Panc1 (cell line): ENCODE measurements around the gene SEC11C. TPM values are rescaled to one million over a fixed set of nuclear protein-coding genes. Genes with fewer than 3 reads are reported as not detected.

Experiments used
- ATAC-seq: fragments of 200-7000 bp; cut with Tn5 transposase; 2 replicates; pipeline ENCODE4 v1.9.1; 2020; ENCODE audit warnings: mild to moderate bottlenecking, moderate library complexity
- BruUV-seq: library from RNA; stranded (reverse); fragments of 400-500 nt; replicated peaks from 2 replicates; lab custom pipeline; 2021; lab: Mats Ljungman, UMichigan
- CTCF ChIA-PET: fragments of 300-600 bp; sonication (Branson Sonifier 250); formaldehyde crosslinking; loops from one replicate; lab custom pipeline; 2022; ENCODE audit warnings: antibody characterized with exemption; lab: Charles Lee
- POLR2A ChIA-PET: fragments of 300-600 bp; sonication (Branson Sonifier 250); formaldehyde crosslinking; loops from one replicate; lab custom pipeline; 2022; ENCODE audit warnings: antibody characterized with exemption; lab: Charles Lee
- DNase-seq: peaks from one replicate; pipeline ENCODE4 v3.0.0-alpha.2; 2010; ENCODE audit warnings: low read depth, low spot score
- H3K27ac ChIP-seq: 2 replicates; pipeline ENCODE4 v1.5.1; 2011; ENCODE audit warnings: mild to moderate bottlenecking, low read length, inconsistent platforms
- H3K27me3 ChIP-seq: fragments of 200-500 bp; sonication (Bioruptor generic); 2 replicates; pipeline ENCODE4 v1.6.0; 2014; ENCODE audit warnings: low read length, inconsistent platforms; ENCODE audit not compliant: control insufficient read depth, insufficient read depth
- H3K36me3 ChIP-seq: fragments of 200-500 bp; sonication (Bioruptor generic); 2 replicates; pipeline ENCODE4 v1.5.1; 2014; ENCODE audit warnings: inconsistent platforms, mild to moderate bottlenecking, low read length, moderate library complexity; ENCODE audit not compliant: control insufficient read depth, insufficient read depth
- H3K4me1 ChIP-seq: 2 replicates; pipeline ENCODE4 v1.5.1; 2011; ENCODE audit warnings: inconsistent platforms, mild to moderate bottlenecking, low read length, moderate library complexity; ENCODE audit not compliant: control insufficient read depth, insufficient read depth
- H3K4me3 ChIP-seq, 2 experiments: 2 replicates each; pipeline ENCODE4 v1.5.1; 2011 to 2012; ENCODE audit warnings: low read depth in 2 of 2, low read length in 2 of 2, mild to moderate bottlenecking in 2 of 2, inconsistent platforms in 1 of 2, moderate library complexity in 1 of 2
- H3K9me3 ChIP-seq: fragments of 200-500 bp; sonication (Bioruptor generic); 2 replicates; pipeline ENCODE4 v1.5.1; 2014; ENCODE audit warnings: low read depth, mild to moderate bottlenecking, inconsistent platforms, low read length, moderate library complexity; ENCODE audit not compliant: control insufficient read depth, insufficient read depth
- CTCF ChIP-seq: fragments of 450-650 bp; IDR thresholded peaks from 2 replicates; pipeline ENCODE4 v1.5.1; 2017; ENCODE audit warnings: mild to moderate bottlenecking
- POLR2AphosphoS5 ChIP-seq: IDR thresholded peaks from 2 replicates; pipeline ENCODE4 v1.6.1; 2012; ENCODE audit warnings: mild to moderate bottlenecking, low read depth, low read length, moderate library complexity
- REST ChIP-seq, 2 experiments: IDR thresholded peaks; 2 replicates each; pipeline ENCODE4 v1.6.1; 2011 to 2012; ENCODE audit warnings: low read depth in 2 of 2, control low read depth in 1 of 2, low read length in 1 of 2, mild to moderate bottlenecking in 1 of 2, moderate library complexity in 1 of 2; ENCODE audit not compliant: insufficient read depth in 1 of 2
- SIN3A ChIP-seq: IDR thresholded peaks from 2 replicates; pipeline ENCODE4 v1.6.1; 2012; ENCODE audit warnings: low read depth, mild to moderate bottlenecking, low read length, moderate library complexity, borderline replicate concordance; ENCODE audit not compliant: insufficient read depth
- TCF7L2 ChIP-seq: IDR thresholded peaks from 2 replicates; pipeline ENCODE4 v1.6.1; 2011; ENCODE audit warnings: mild to moderate bottlenecking, low read depth, low read length, inconsistent platforms
- in situ Hi-C: cut with HindIII; loops from 2 replicates; pipeline ENCODE4 v1.10.0; 2016; ENCODE audit warnings: low sequenced_read_pairs, low pct_unique_long_range_greater_than_20kb
- intact Hi-C: fragments of 100-400 bp; cut with micrococcal nuclease; formaldehyde crosslinking; loops from one replicate; pipeline ENCODE4 v1.10.0; 2022; ENCODE audit not compliant: unreplicated experiment
- total RNA-seq: library from RNA; stranded (reverse); gene quantifications from one replicate; pipeline ENCODE4 v1.2.1, GENCODE V29; 2021; ENCODE audit not compliant: unreplicated experiment

SEC11C gene
- total RNA-seq, 1 experiment from 2014 or later: 48.3 TPM

GRCh38 chr18:59155153-59155552 lies 15.5 kb downstream of the SEC11C start:
- intact Hi-C loops: no loop called here
- POLR2A ChIA-PET: no interaction called here
- no peak for ATAC-seq

GRCh38 chr18:59156316-59156715 lies 16.6 kb downstream of the SEC11C start:
- no TSS peak for BruUV-seq
- ChIA-PET CTCF (no interaction called here), POLR2A (interaction anchor here (0.6 kb wide), 1 partner anchor 1539 kb away, joined by 5 read pairs; no protein-coding TSS in a partner anchor)
- Histone ChIP-seq H3K27ac (no peak overlapping the region), H3K9me3 (no peaks in the 10 kb centered on the region), H3K4me3 (no peak overlapping the region), H3K4me1 (no peaks in the 10 kb centered on the region), H3K27me3 (no peaks in the 10 kb centered on the region), H3K36me3 (no peaks in the 10 kb centered on the region)
- DNase-seq (no peak), ATAC-seq (no peak)
- intact Hi-C loops (no loop called here), in situ Hi-C loops (no loop called here)
- TF ChIP-seq REST (IDR thresholded peaks at IDR 0.05; ENCODE audit: insufficient read depth in 1 of 2, low read depth in 2 of 2, low read length in 1 of 2) (no peak), CTCF (no peak), POLR2AphosphoS5 (no peak), SIN3A (no peak), TCF7L2 (no peak)

More at GRCh38 chr18:59155153-59155552, 15.5 kb downstream of the SEC11C start:
- no peak for TF ChIP-seq POLR2AphosphoS5
- TF ChIP-seq CTCF: no peak
- no peak for TF ChIP-seq SIN3A
- no peak for TF ChIP-seq REST (IDR thresholded peaks at IDR 0.05; ENCODE audit: insufficient read depth in 1 of 2, low read depth in 2 of 2, low read length in 1 of 2)
- no peak for TF ChIP-seq TCF7L2
- no TSS peak for BruUV-seq
- in situ Hi-C loops: no loop called here
- Histone ChIP-seq H3K9me3 (no peaks in the 10 kb centered on the region), H3K27me3 (no peaks in the 10 kb centered on the region), H3K27ac (no peak overlapping the region), H3K4me1 (no peaks in the 10 kb centered on the region), H3K4me3 (no peak overlapping the region), H3K36me3 (no peaks in the 10 kb centered on the region)
- no peak for DNase-seq
- CTCF ChIA-PET: no interaction called here
